ENCODE measurements around the gene TBL3.

GRCh38 chr16:2006317-2006716 lies 34.5 kb downstream of the TBL3 start:
- TF ChIP-seq CTCF (IDR thresholded peaks at IDR 0.05) (no peak), EZH2 (IDR thresholded peaks at IDR 0.05) (no peak), EZH2phosphoT487 (IDR thresholded peaks at IDR 0.05) (no peak)
